Activated naive CD4-positive, alpha-beta T cell treated with anti-CD3 and anti-CD28 coated beads for 36 hours (primary cell): ENCODE results near the gene MYCBP2. TPM values are rescaled to one million over a fixed set of nuclear protein-coding genes. Genes with fewer than 3 reads are reported as not detected.

Experiments
- CTCF ChIA-PET: fragments of 350-600 bp; sonication (Branson Sonifier 250); formaldehyde crosslinking; loops from one replicate; lab custom pipeline; 2021; ENCODE audit warnings: antibody characterized with exemption; lab: Charles Lee
- DNase-seq: peaks from one replicate; pipeline ENCODE4 v3.0.0-alpha.2; 2020
- H3K27ac Mint-ChIP-seq: one replicate; pipeline ENCODE4 v1.8.0; 2021; ENCODE audit warnings: mild to moderate bottlenecking, mixed read lengths
- H3K27me3 Mint-ChIP-seq: one replicate; pipeline ENCODE4 v1.8.0; 2021; ENCODE audit warnings: low read depth, mixed read lengths
- H3K36me3 Mint-ChIP-seq: one replicate; pipeline ENCODE4 v1.8.0; 2021; ENCODE audit warnings: low read depth, mixed read lengths
- H3K4me1 Mint-ChIP-seq: one replicate; pipeline ENCODE4 v1.8.0; 2021; ENCODE audit warnings: low read depth, mixed read lengths
- H3K4me3 Mint-ChIP-seq: one replicate; pipeline ENCODE4 v1.8.0; 2021; ENCODE audit warnings: mild to moderate bottlenecking, moderate library complexity, mixed read lengths
- H3K9me3 Mint-ChIP-seq: one replicate; pipeline ENCODE4 v1.8.0; 2021; ENCODE audit warnings: mixed read lengths
- intact Hi-C: fragments of 100-400 bp; cut with micrococcal nuclease; formaldehyde crosslinking; loops from one replicate; pipeline ENCODE4 v1.15.1; 2023
- total RNA-seq, 2 experiments: library from RNA; stranded (reverse); gene quantifications; one replicate each; pipeline ENCODE4 v1.2.3, GENCODE V29; 2021

MYCBP2 gene
- total RNA-seq, 2 experiments from 2014 or later: 60.6 to 70.4 TPM

- Mint-ChIP-seq H3K27ac (peak overlapping the region; percentile 20), H3K9me3 (no peaks in the 10 kb centered on the region), H3K4me1 (peaks cover 16% of the 10 kb centered on the region), H3K27me3 (no peaks in the 10 kb centered on the region), H3K4me3 (no peak overlapping the region), H3K36me3 (peaks cover 53% of the 10 kb centered on the region)
- CTCF ChIA-PET: interaction anchor here (0.6 to 1.1 kb wide), 2 partner anchors 294 to 296 kb away, joined by 3 to 4 read pairs; no protein-coding TSS in a partner anchor
- DNase-seq: peak; percentile 76
- intact Hi-C loops: loop anchor here (1.0 to 10.0 kb wide), 6 partner anchors 38 to 380 kb away; partner anchors contain the start of gene FBXL3
Observed at GRCh38 chr13:77184455-77184854, 142.4 kb downstream of the MYCBP2 start.

- CTCF ChIA-PET: no interaction called here
- intact Hi-C loops: loop anchor here (10.0 kb wide), 1 partner anchor 385 kb away; no protein-coding TSS in a partner anchor
- H3K27ac Mint-ChIP-seq: no peak overlapping the region
Observed at GRCh38 chr13:77180011-77180410, 146.9 kb downstream of the MYCBP2 start.

GRCh38 chr13:77177646-77178045 is 149.2 kb downstream of the MYCBP2 start:
- H3K36me3 Mint-ChIP-seq: peaks cover 35% of the 10 kb centered on the region
- CTCF ChIA-PET: interaction anchor here (0.7 kb wide), 1 partner anchor 19 kb away, joined by 3 read pairs; no protein-coding TSS in a partner anchor
- intact Hi-C loops: no loop called here
- H3K4me1 Mint-ChIP-seq: no peaks in the 10 kb centered on the region
- no peak for DNase-seq
- no peaks in the 10 kb centered on the region for H3K9me3 Mint-ChIP-seq
- H3K27me3 Mint-ChIP-seq: no peaks in the 10 kb centered on the region
- H3K4me3 Mint-ChIP-seq: no peak overlapping the region
- H3K27ac Mint-ChIP-seq: no peak overlapping the region

More at GRCh38 chr13:77180011-77180410, 146.9 kb downstream of the MYCBP2 start:
- no peaks in the 10 kb centered on the region for H3K27me3 Mint-ChIP-seq
- no peak for DNase-seq
- peaks cover 11% of the 10 kb centered on the region for H3K4me1 Mint-ChIP-seq
- peaks cover 50% of the 10 kb centered on the region for H3K36me3 Mint-ChIP-seq
- no peaks in the 10 kb centered on the region for H3K9me3 Mint-ChIP-seq
- no peak overlapping the region for H3K4me3 Mint-ChIP-seq

- no peaks in the 10 kb centered on the region for H3K9me3 Mint-ChIP-seq
- intact Hi-C loops: no loop called here
- H3K36me3 Mint-ChIP-seq: peaks cover 36% of the 10 kb centered on the region
- H3K27ac Mint-ChIP-seq: no peak overlapping the region
- no peak overlapping the region for H3K4me3 Mint-ChIP-seq
- CTCF ChIA-PET: interaction anchor here (0.6 to 1.2 kb wide), 3 partner anchors 48 to 302 kb away, joined by 3 to 6 read pairs (median 3); no protein-coding TSS in a partner anchor
- no peaks in the 10 kb centered on the region for H3K27me3 Mint-ChIP-seq
- H3K4me1 Mint-ChIP-seq: no peaks in the 10 kb centered on the region
- DNase-seq: no peak
Observed at GRCh38 chr13:77176350-77176749, 150.5 kb downstream of the MYCBP2 start.

GRCh38 chr13:77172650-77173049 is 154.2 kb downstream of the MYCBP2 start:
- Mint-ChIP-seq H3K4me1 (no peaks in the 10 kb centered on the region), H3K4me3 (no peak overlapping the region), H3K9me3 (no peaks in the 10 kb centered on the region), H3K36me3 (peaks cover 26% of the 10 kb centered on the region), H3K27me3 (no peaks in the 10 kb centered on the region), H3K27ac (no peak overlapping the region)
- CTCF ChIA-PET: no interaction called here
- intact Hi-C loops: no loop called here
- no peak for DNase-seq

GRCh38 chr13:77171451-77171850 is 155.4 kb downstream of the MYCBP2 start:
- Mint-ChIP-seq H3K9me3 (no peaks in the 10 kb centered on the region), H3K4me3 (no peak overlapping the region), H3K36me3 (peaks cover 25% of the 10 kb centered on the region), H3K4me1 (no peaks in the 10 kb centered on the region), H3K27me3 (no peaks in the 10 kb centered on the region), H3K27ac (no peak overlapping the region)
- DNase-seq: no peak
- intact Hi-C loops: no loop called here
- CTCF ChIA-PET: no interaction called here

- H3K36me3 Mint-ChIP-seq: peaks cover 40% of the 10 kb centered on the region
- no peaks in the 10 kb centered on the region for H3K4me1 Mint-ChIP-seq
- CTCF ChIA-PET: no interaction called here
- no peaks in the 10 kb centered on the region for H3K9me3 Mint-ChIP-seq
- H3K4me3 Mint-ChIP-seq: no peak overlapping the region
- H3K27me3 Mint-ChIP-seq: no peaks in the 10 kb centered on the region
- intact Hi-C loops: no loop called here
- DNase-seq: no peak
- H3K27ac Mint-ChIP-seq: no peak overlapping the region
Observed at GRCh38 chr13:77168237-77168636, 158.7 kb downstream of the MYCBP2 start.

GRCh38 chr13:77150651-77151050 is 176.2 kb downstream of the MYCBP2 start:
- Mint-ChIP-seq H3K27me3 (no peaks in the 10 kb centered on the region), H3K4me1 (no peaks in the 10 kb centered on the region), H3K4me3 (no peak overlapping the region), H3K36me3 (peaks cover 35% of the 10 kb centered on the region), H3K9me3 (no peaks in the 10 kb centered on the region), H3K27ac (no peak overlapping the region)
- CTCF ChIA-PET: no interaction called here
- DNase-seq: no peak
- intact Hi-C loops: no loop called here

- no peaks in the 10 kb centered on the region for H3K4me1 Mint-ChIP-seq
- CTCF ChIA-PET: no interaction called here
- peaks cover 43% of the 10 kb centered on the region for H3K36me3 Mint-ChIP-seq
- no peaks in the 10 kb centered on the region for H3K9me3 Mint-ChIP-seq
- intact Hi-C loops: no loop called here
- no peaks in the 10 kb centered on the region for H3K27me3 Mint-ChIP-seq
- no peak overlapping the region for H3K27ac Mint-ChIP-seq
- DNase-seq: no peak
- H3K4me3 Mint-ChIP-seq: no peak overlapping the region
Observed at GRCh38 chr13:77143431-77143830, 183.5 kb downstream of the MYCBP2 start.

- Mint-ChIP-seq H3K4me1 (no peaks in the 10 kb centered on the region), H3K27me3 (no peaks in the 10 kb centered on the region), H3K36me3 (peaks cover 46% of the 10 kb centered on the region), H3K4me3 (no peak overlapping the region), H3K27ac (no peak overlapping the region), H3K9me3 (no peaks in the 10 kb centered on the region)
- DNase-seq: no peak
- CTCF ChIA-PET: interaction anchor here (0.6 kb wide), 1 partner anchor 69 kb away, joined by 3 read pairs; no protein-coding TSS in a partner anchor
- intact Hi-C loops: no loop called here
Observed at GRCh38 chr13:77139306-77139705, 187.6 kb downstream of the MYCBP2 start.

GRCh38 chr13:77138813-77139212 is 188.1 kb downstream of the MYCBP2 start:
- Mint-ChIP-seq H3K36me3 (peaks cover 46% of the 10 kb centered on the region), H3K9me3 (no peaks in the 10 kb centered on the region), H3K27me3 (no peaks in the 10 kb centered on the region), H3K4me1 (no peaks in the 10 kb centered on the region), H3K27ac (no peak overlapping the region), H3K4me3 (no peak overlapping the region)
- CTCF ChIA-PET: interaction anchor here (0.6 kb wide), 1 partner anchor 69 kb away, joined by 3 read pairs; no protein-coding TSS in a partner anchor
- DNase-seq: no peak
- intact Hi-C loops: no loop called here

- CTCF ChIA-PET: interaction anchor here (1.2 kb wide), 1 partner anchor 13 kb away, joined by 3 read pairs; no protein-coding TSS in a partner anchor
Observed at GRCh38 chr13:77136902-77137420, 189.9 kb downstream of the MYCBP2 start.

GRCh38 chr13:77124423-77124822 is 202.5 kb downstream of the MYCBP2 start:
- H3K9me3 Mint-ChIP-seq: no peaks in the 10 kb centered on the region
- intact Hi-C loops: no loop called here

More at GRCh38 chr13:77136902-77137420, 189.9 kb downstream of the MYCBP2 start:
- H3K27me3 Mint-ChIP-seq: no peaks in the 10 kb centered on the region
- H3K4me1 Mint-ChIP-seq: no peaks in the 10 kb centered on the region
- no peak for DNase-seq
- H3K36me3 Mint-ChIP-seq: peaks cover 47% of the 10 kb centered on the region
- H3K9me3 Mint-ChIP-seq: no peaks in the 10 kb centered on the region
- H3K27ac Mint-ChIP-seq: no peak overlapping the region
- intact Hi-C loops: no loop called here
- no peak overlapping the region for H3K4me3 Mint-ChIP-seq

More at GRCh38 chr13:77124423-77124822, 202.5 kb downstream of the MYCBP2 start:
- peaks cover 26% of the 10 kb centered on the region for H3K36me3 Mint-ChIP-seq
- H3K27me3 Mint-ChIP-seq: no peaks in the 10 kb centered on the region
- CTCF ChIA-PET: no interaction called here
- H3K4me3 Mint-ChIP-seq: no peak overlapping the region
- H3K4me1 Mint-ChIP-seq: no peaks in the 10 kb centered on the region
- no peak for DNase-seq
- H3K27ac Mint-ChIP-seq: no peak overlapping the region
